H9 (cell line): Measurements from ENCODE around the gene ROBO2. TPM values are rescaled to one million over a fixed set of nuclear protein-coding genes. Genes with fewer than 3 reads are reported as not detected.

ENCODE experiments used
- DNase-seq: peaks from one replicate; pipeline ENCODE4 v3.0.0-alpha.2; 2017
- H2AFZ ChIP-seq: one replicate; pipeline ENCODE4 v1.6.1; 2013; ENCODE audit warnings: mild to moderate bottlenecking, low read length, control low read depth, moderate library complexity
- H2AK5ac ChIP-seq: 2 replicates; pipeline ENCODE4 v1.6.1; 2013; ENCODE audit warnings: low read length, control low read depth, mixed read lengths; ENCODE audit not compliant: insufficient read length
- H2BK120ac ChIP-seq: one replicate; pipeline ENCODE4 v1.6.1; 2013; ENCODE audit warnings: low read depth, mild to moderate bottlenecking, low read length, control low read depth, inconsistent platforms; ENCODE audit not compliant: poor library complexity, severe bottlenecking
- H2BK12ac ChIP-seq: 2 replicates; pipeline ENCODE4 v1.6.1; 2013; ENCODE audit warnings: low read length, control low read depth, mixed read lengths, low read depth; ENCODE audit not compliant: insufficient read length
- H2BK15ac ChIP-seq: 2 replicates; pipeline ENCODE4 v1.6.1; 2013; ENCODE audit warnings: low read depth, low read length, control low read depth
- H2BK20ac ChIP-seq: one replicate; pipeline ENCODE4 v1.6.1; 2013; ENCODE audit warnings: low read depth, mild to moderate bottlenecking, low read length, control low read depth, inconsistent platforms; ENCODE audit not compliant: poor library complexity, severe bottlenecking
- H2BK5ac ChIP-seq: 2 replicates; pipeline ENCODE4 v1.6.1; 2013; ENCODE audit warnings: low read length, control low read depth, mixed read lengths; ENCODE audit not compliant: insufficient read length
- H3K14ac ChIP-seq: 2 replicates; pipeline ENCODE4 v1.6.1; 2013; ENCODE audit warnings: low read length, control low read depth; ENCODE audit not compliant: insufficient read depth
- H3K18ac ChIP-seq: 2 replicates; pipeline ENCODE4 v1.6.1; 2013; ENCODE audit warnings: low read depth, mild to moderate bottlenecking, mixed read lengths, low read length, control low read depth; ENCODE audit not compliant: insufficient read length
- H3K23ac ChIP-seq: 2 replicates; pipeline ENCODE4 v1.6.1; 2013; ENCODE audit warnings: low read length, control low read depth, mixed read lengths, low read depth; ENCODE audit not compliant: insufficient read length
- H3K23me2 ChIP-seq: 2 replicates; pipeline ENCODE4 v1.6.1; 2013; ENCODE audit warnings: low read depth, mild to moderate bottlenecking, mixed read lengths, low read length, control low read depth; ENCODE audit not compliant: insufficient read length, poor library complexity, severe bottlenecking
- H3K27ac ChIP-seq: 2 replicates; pipeline ENCODE4 v1.5.1; 2013; ENCODE audit warnings: low read length, control low read depth, mixed read lengths, low read depth; ENCODE audit not compliant: insufficient read length
- H3K27me3 ChIP-seq: 2 replicates; pipeline ENCODE4 v1.6.1; 2013; ENCODE audit warnings: low read length, control low read depth, inconsistent platforms; ENCODE audit not compliant: insufficient read depth
- H3K4ac ChIP-seq: 2 replicates; pipeline ENCODE4 v1.6.1; 2013; ENCODE audit warnings: low read depth, mild to moderate bottlenecking, control low read depth, inconsistent platforms, low read length, moderate library complexity
- H3K4me1 ChIP-seq: 2 replicates; pipeline ENCODE4 v1.6.1; 2013; ENCODE audit warnings: low read length, control low read depth, inconsistent platforms; ENCODE audit not compliant: insufficient read depth
- H3K4me2 ChIP-seq: 2 replicates; pipeline ENCODE4 v1.6.1; 2013; ENCODE audit warnings: low read length, control low read depth, mixed read lengths; ENCODE audit not compliant: insufficient read length, insufficient read depth
- H3K56ac ChIP-seq: 2 replicates; pipeline ENCODE4 v1.6.1; 2013; ENCODE audit warnings: low read depth, mild to moderate bottlenecking, mixed read lengths, low read length, control low read depth; ENCODE audit not compliant: insufficient read length
- H3K79me1 ChIP-seq: 2 replicates; pipeline ENCODE4 v1.6.1; 2013; ENCODE audit warnings: low read depth, mild to moderate bottlenecking, moderate library complexity, low read length, control low read depth, inconsistent platforms; ENCODE audit not compliant: insufficient read depth, poor library complexity, severe bottlenecking
- H3K79me2 ChIP-seq: 2 replicates; pipeline ENCODE4 v1.6.1; 2013; ENCODE audit warnings: low read length, control low read depth, inconsistent platforms; ENCODE audit not compliant: insufficient read depth
- H3K9ac ChIP-seq: 2 replicates; pipeline ENCODE4 v1.6.1; 2013; ENCODE audit warnings: low read length, control low read depth, mixed read lengths; ENCODE audit not compliant: insufficient read length; ENCODE audit errors: extremely low read depth
- H3K9me3 ChIP-seq: one replicate; pipeline ENCODE4 v1.6.1; 2013; ENCODE audit warnings: low read depth, low read length, inconsistent platforms; ENCODE audit not compliant: control insufficient read depth
- H3T11ph ChIP-seq: one replicate; pipeline ENCODE4 v1.6.1; 2013; ENCODE audit warnings: mild to moderate bottlenecking, low read length, control low read depth, inconsistent platforms
- H4K20me1 ChIP-seq: one replicate; pipeline ENCODE4 v1.6.1; 2013; ENCODE audit not compliant: control insufficient read depth, insufficient read length, insufficient read depth
- H4K5ac ChIP-seq: 2 replicates; pipeline ENCODE4 v1.6.1; 2013; ENCODE audit warnings: low read depth, mild to moderate bottlenecking, mixed read lengths, low read length, control low read depth; ENCODE audit not compliant: insufficient read length
- H4K8ac ChIP-seq: replicated peaks from 2 replicates; pipeline ENCODE4 v1.6.1; 2013; ENCODE audit warnings: low read length, control low read depth, mixed read lengths, low read depth; ENCODE audit not compliant: insufficient read length
- H4K91ac ChIP-seq: 2 replicates; pipeline ENCODE4 v1.6.1; 2013; ENCODE audit warnings: low read depth, mild to moderate bottlenecking, moderate library complexity, mixed read lengths, low read length, control low read depth; ENCODE audit not compliant: insufficient read length
- H3K27ac Mint-ChIP-seq, 3 experiments: 2 replicates in 2 of 3; 3 replicates in 1 of 3; pipeline ENCODE4 v1.8.0; 2020 to 2021; ENCODE audit warnings: mixed read lengths in 3 of 3, mild to moderate bottlenecking in 1 of 3, moderate library complexity in 1 of 3
- H3K27me3 Mint-ChIP-seq: 2 replicates; pipeline ENCODE4 v1.8.0; 2021; ENCODE audit warnings: low read depth, mild to moderate bottlenecking, moderate library complexity, mixed read lengths
- H3K36me3 Mint-ChIP-seq, 3 experiments: 2 replicates in 2 of 3; 3 replicates in 1 of 3; pipeline ENCODE4 v1.8.0; 2020 to 2021; ENCODE audit warnings: low read depth in 3 of 3, mixed read lengths in 3 of 3; ENCODE audit not compliant: insufficient read depth in 1 of 3
- H3K4me1 Mint-ChIP-seq, 2 experiments: 2 replicates each; pipeline ENCODE4 v1.8.0; 2020; ENCODE audit warnings: mixed read lengths in 2 of 2
- H3K4me3 Mint-ChIP-seq, 2 experiments: 2 replicates in 1 of 2; 3 replicates in 1 of 2; pipeline ENCODE4 v1.8.0; 2020 to 2021; ENCODE audit warnings: mild to moderate bottlenecking in 2 of 2, mixed read lengths in 2 of 2, moderate library complexity in 1 of 2
- H3K9me3 Mint-ChIP-seq, 2 experiments: 2 replicates in 1 of 2; 3 replicates in 1 of 2; pipeline ENCODE4 v1.8.0; 2020; ENCODE audit warnings: mild to moderate bottlenecking in 2 of 2, mixed read lengths in 2 of 2, moderate library complexity in 1 of 2
- CTCF ChIP-seq: fragments of 200-600 bp; sonication (generic); conservative IDR thresholded peaks from 3 replicates; pipeline ENCODE4 v1.8.0; 2021; ENCODE audit warnings: antibody characterized with exemption, mild to moderate bottlenecking
- WGBS: extraction: QIAGEN DNeasy Blood & Tissue Kit; methylation state at CpG from one replicate; pipeline ENCODE4 v1.1.7; 2013; ENCODE audit warnings: missing lambda C conversion rate, low lambda C conversion rate, mixed read lengths; ENCODE audit not compliant: insufficient read length; ENCODE audit errors: extremely low coverage; 5-methylcytosine and 5-hydroxymethylcytosine counted together
- total RNA-seq: library from RNA; stranded (reverse); gene quantifications from 2 replicates; pipeline ENCODE4 v1.2.1, GENCODE V29; 2021

The ROBO2 gene
- total RNA-seq, 1 experiment from 2014 or later: 2.3 TPM

GRCh38 chr3:77660718-77661117 is 620.8 kb downstream of the ROBO2 start:
- DNase-seq: no peak
- Histone ChIP-seq H3K14ac (no peak overlapping the region), H3K27me3 (no peaks in the 10 kb centered on the region), H3K79me1 (no peaks in the 10 kb centered on the region), H3T11ph (no peak overlapping the region), H3K9me3 (peaks cover 5% of the 10 kb centered on the region), H3K4me1 (no peaks in the 10 kb centered on the region), H3K27ac (no peak overlapping the region), H2BK12ac (no peak overlapping the region), H4K20me1 (no peaks in the 10 kb centered on the region), H3K4ac (no peak overlapping the region), H3K23me2 (no peaks in the 10 kb centered on the region), H4K91ac (no peak overlapping the region), H2AFZ (no peak overlapping the region), H4K8ac (no peak overlapping the region), H3K9ac (no peak overlapping the region), H2AK5ac (no peak overlapping the region), H2BK15ac (no peak overlapping the region), H3K23ac (no peak overlapping the region), H4K5ac (no peak overlapping the region), H3K18ac (no peak overlapping the region), H3K79me2 (no peaks in the 10 kb centered on the region), H3K4me2 (no peak overlapping the region), H3K56ac (no peak overlapping the region), H2BK5ac (no peak overlapping the region), H2BK120ac (no peak overlapping the region), H2BK20ac (no peak overlapping the region)
- Mint-ChIP-seq H3K36me3 (peaks cover 13 to 28% (median 14%) of the 10 kb centered on the region in 3 experiments), H3K27ac (no peak overlapping the region), H3K4me3 (no peak overlapping the region), H3K9me3 (peaks cover 28 to 42% of the 10 kb centered on the region in 2 experiments), H3K27me3 (no peaks in the 10 kb centered on the region), H3K4me1 (peaks cover 2% of the 10 kb centered on the region in 2 experiments; a peak in 1 of 4 replicates)
- no peak for TF ChIP-seq CTCF
- no CpG with 5 or more reads among the region's 3 CpGs for WGBS
